Lung (tissue), 12 donors: Measurements from ENCODE around the gene DYRK1A. TPM values are rescaled to one million over a fixed set of nuclear protein-coding genes. Genes with fewer than 3 reads are reported as not detected.
A peak's percentile ranks its signal among the peaks of the same experiment; 100 is the strongest.

Experiments used
- ATAC-seq: fragments of 200-7000 bp; cut with Tn5 transposase; one replicate; pipeline ENCODE4 v1.9.1; 2020; ENCODE audit warnings: moderate number of reproducible peaks; ENCODE audit not compliant: insufficient read depth, low FRiP score
- DNase-seq, 3 donors: peaks; one replicate each; pipeline ENCODE4 v3.0.0-alpha.2; 2013 to 2017
- H3K27ac ChIP-seq, 2 donors: one replicate each; pipeline ENCODE4 v1.5.1; 2013; ENCODE audit warnings: mild to moderate bottlenecking in 2 of 2, moderate library complexity in 2 of 2, control low read depth in 1 of 2, inconsistent platforms in 1 of 2, low read depth in 1 of 2, low read length in 1 of 2
- H3K27me3 ChIP-seq, 3 donors: one replicate each; pipeline ENCODE4 v1.5.1; 2013; ENCODE audit warnings: low read length in 2 of 3; ENCODE audit not compliant: control insufficient read depth in 3 of 3, insufficient read depth in 3 of 3
- H3K36me3 ChIP-seq, 4 donors: one replicate each; pipeline ENCODE4 v1.5.1; 2013; ENCODE audit warnings: low read length in 4 of 4, mild to moderate bottlenecking in 1 of 4, moderate library complexity in 1 of 4; ENCODE audit not compliant: control insufficient read depth in 4 of 4, insufficient read depth in 4 of 4
- H3K4me1 ChIP-seq, 5 donors: one replicate each; pipeline ENCODE4 v1.5.1; 2013; ENCODE audit warnings: low read length in 5 of 5, mild to moderate bottlenecking in 2 of 5, moderate library complexity in 1 of 5; ENCODE audit not compliant: control insufficient read depth in 5 of 5, insufficient read depth in 5 of 5
- H3K4me3 ChIP-seq: one replicate; pipeline ENCODE4 v1.5.1; 2013; ENCODE audit warnings: mild to moderate bottlenecking, control low read depth, moderate library complexity
- H3K9ac ChIP-seq, 2 donors: one replicate each; pipeline ENCODE4 v1.5.1; 2013; ENCODE audit warnings: low read length in 2 of 2, control low read depth in 1 of 2; ENCODE audit not compliant: insufficient read depth in 1 of 2
- H3K9me3 ChIP-seq, 4 donors: one replicate each; pipeline ENCODE4 v1.5.1; 2013; ENCODE audit warnings: low read length in 3 of 4, mild to moderate bottlenecking in 1 of 4, moderate library complexity in 1 of 4; ENCODE audit not compliant: control insufficient read depth in 4 of 4, insufficient read depth in 3 of 4
- WGBS, 2 donors: extraction: QIAGEN DNeasy Blood & Tissue Kit; methylation state at CpG; one replicate each; pipeline ENCODE4 v1.1.7; 2013; 5-methylcytosine and 5-hydroxymethylcytosine counted together
- polyA plus RNA-seq, 2 donors: library from polyadenylated mRNA; stranded (reverse); fragments of 200-250 nt; gene quantifications; one replicate each; pipeline ENCODE4 v1.2.1, GENCODE V29; 2013
- total RNA-seq, 2 donors: library from RNA; depleted of rRNA in 1 of 2; stranded (reverse); fragments of >200 nt in 1 of 2; gene quantifications; one replicate each; pipeline ENCODE4 v1.2.1, GENCODE V29; 2014 to 2021
- TF ChIP-seq, protein P1 (sequence below): IDR thresholded peaks from 2 replicates; pipeline ENCODE4 v1.5.1; 2012; ENCODE audit warnings: mild to moderate bottlenecking; ENCODE audit errors: control extremely low read depth, extremely low read depth
- donor health status: control.
- donor health status: control.
- donor health status: Bipolar disorder and iron deficiency.
- donor health status: healthy.
- donor health status: DM: yes; HTN: yes; CAD: no.

Gene DYRK1A
- total and polyA plus RNA-seq, 4 donors, result 22.1 to 149 (median 43.3) TPM

DNA sequence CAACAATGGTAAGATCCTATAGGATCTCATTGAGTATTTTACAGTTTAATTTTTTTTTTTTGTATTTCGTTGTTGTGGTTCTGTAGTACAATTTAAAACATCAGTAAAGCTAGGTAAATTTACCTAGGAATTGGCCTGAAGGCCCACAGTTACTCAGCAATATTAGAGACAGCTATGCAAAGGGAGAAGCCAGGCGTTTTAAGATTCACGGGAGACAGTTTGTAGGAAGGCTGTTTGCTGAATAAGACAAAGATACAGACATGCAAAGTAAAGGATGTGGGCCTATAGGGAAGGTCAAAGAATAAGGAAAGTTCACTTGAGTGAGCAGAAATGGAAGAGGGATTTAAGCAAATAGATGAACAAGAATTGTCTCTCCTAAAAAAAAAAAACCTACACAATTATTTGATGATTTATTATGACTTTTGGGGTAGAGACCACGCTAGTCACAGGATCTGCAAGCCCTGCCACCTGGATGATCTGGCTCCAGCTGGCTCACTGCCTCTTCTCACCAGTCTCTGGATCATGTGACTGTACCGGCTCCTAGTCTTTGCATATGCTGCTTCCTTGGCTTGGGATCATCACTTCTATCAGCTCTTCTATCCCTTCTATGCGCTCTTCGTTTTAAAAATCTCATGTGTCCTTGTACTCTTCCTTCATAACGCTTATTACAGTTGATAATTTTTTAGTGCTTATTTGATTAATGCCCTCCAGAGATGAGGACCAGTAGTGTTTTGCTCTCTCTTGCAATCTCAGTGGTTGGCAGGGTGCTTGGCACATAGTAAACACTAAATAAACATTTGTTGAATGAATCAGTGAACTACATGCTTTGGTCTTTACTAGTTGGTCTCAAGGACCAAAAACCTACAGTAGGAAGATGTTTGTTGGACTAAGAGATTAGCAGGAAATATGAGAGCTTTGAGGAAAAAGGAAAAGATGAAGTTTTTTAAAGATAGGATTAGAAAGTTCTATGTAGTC, 14.1 kb downstream of the DYRK1A start:
- TF ChIP-seq, protein P1, sequence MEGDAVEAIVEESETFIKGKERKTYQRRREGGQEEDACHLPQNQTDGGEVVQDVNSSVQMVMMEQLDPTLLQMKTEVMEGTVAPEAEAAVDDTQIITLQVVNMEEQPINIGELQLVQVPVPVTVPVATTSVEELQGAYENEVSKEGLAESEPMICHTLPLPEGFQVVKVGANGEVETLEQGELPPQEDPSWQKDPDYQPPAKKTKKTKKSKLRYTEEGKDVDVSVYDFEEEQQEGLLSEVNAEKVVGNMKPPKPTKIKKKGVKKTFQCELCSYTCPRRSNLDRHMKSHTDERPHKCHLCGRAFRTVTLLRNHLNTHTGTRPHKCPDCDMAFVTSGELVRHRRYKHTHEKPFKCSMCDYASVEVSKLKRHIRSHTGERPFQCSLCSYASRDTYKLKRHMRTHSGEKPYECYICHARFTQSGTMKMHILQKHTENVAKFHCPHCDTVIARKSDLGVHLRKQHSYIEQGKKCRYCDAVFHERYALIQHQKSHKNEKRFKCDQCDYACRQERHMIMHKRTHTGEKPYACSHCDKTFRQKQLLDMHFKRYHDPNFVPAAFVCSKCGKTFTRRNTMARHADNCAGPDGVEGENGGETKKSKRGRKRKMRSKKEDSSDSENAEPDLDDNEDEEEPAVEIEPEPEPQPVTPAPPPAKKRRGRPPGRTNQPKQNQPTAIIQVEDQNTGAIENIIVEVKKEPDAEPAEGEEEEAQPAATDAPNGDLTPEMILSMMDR, result no peak
- DNase-seq, result no peak
- peaks cover 3 to 53% (median 13%) of the 10 kb centered on the region in 5 donors for H3K4me1 ChIP-seq
- no peaks in the 10 kb centered on the region for H3K9me3 ChIP-seq
- WGBS, 2 donors, result 43 to 52% methylated on average over 8 of the region's 8 CpGs
- H3K9ac ChIP-seq, result no peak overlapping the region
- no peak overlapping the region for H3K4me3 ChIP-seq
- no peak for ATAC-seq
- no peaks in the 10 kb centered on the region for H3K27me3 ChIP-seq
- peak overlapping the region; percentile 10 to 58 for H3K27ac ChIP-seq
- H3K36me3 ChIP-seq, result peaks cover 0 to 3% (median 0%) of the 10 kb centered on the region in 4 donors

- Histone ChIP-seq H3K9me3 (no peaks in the 10 kb centered on the region), H3K4me3 (no peak overlapping the region), H3K27ac (no peak overlapping the region), H3K27me3 (no peaks in the 10 kb centered on the region), H3K9ac (no peak overlapping the region), H3K4me1 (peaks cover 3 to 58% (median 13%) of the 10 kb centered on the region in 5 donors), H3K36me3 (peaks cover 0 to 3% (median 0%) of the 10 kb centered on the region in 4 donors)
- 86 to 93% methylated on average over 4 of the region's 4 CpGs for WGBS, 2 donors
- no peak for ATAC-seq
- TF ChIP-seq, protein P1, result no peak
- no peak for DNase-seq
Measured at GRCh38 chr21:37381883-37382585, 15.5 kb downstream of the DYRK1A start.

GRCh38 chr21:37383086-37383485, 16.5 kb downstream of the DYRK1A start:
- DNase-seq, result no peak
- no peaks in the 10 kb centered on the region for H3K9me3 ChIP-seq
- H3K27me3 ChIP-seq, result no peaks in the 10 kb centered on the region
- no peak overlapping the region for H3K9ac ChIP-seq
- ATAC-seq, result no peak
- WGBS, 2 donors, result 95 to 100% methylated on average over 1 of the region's 1 CpG
- H3K4me3 ChIP-seq, result no peak overlapping the region
- H3K27ac ChIP-seq, result no peak overlapping the region
- H3K36me3 ChIP-seq, result peaks cover 0 to 3% (median 0%) of the 10 kb centered on the region in 4 donors
- TF ChIP-seq, protein P1, result no peak
- peaks cover 3 to 55% (median 13%) of the 10 kb centered on the region in 5 donors for H3K4me1 ChIP-seq
